ENCODE data around the gene ICOSLG.
"Not testable (repeated sequence)": the region's sequence is repeated elsewhere in the genome, so short reads cannot be mapped to it uniquely, and the experiment has no call there.

The ICOSLG gene

GRCh38 chr21:44181506-44181905 is 59.2 kb downstream of the ICOSLG start:
- DNase-seq (ENCODE audit: low read depth) = not testable (repeated sequence)

- not testable (repeated sequence) for DNase-seq (ENCODE audit: low read depth)
Measured at GRCh38 chr21:44176127-44176526, 64.6 kb downstream of the ICOSLG start.

GRCh38 chr21:44175189-44175588 is 65.6 kb downstream of the ICOSLG start:
- DNase-seq (ENCODE audit: low read depth) = not testable (repeated sequence)
